ENCODE data around the gene TYROBP. TPM values are rescaled to one million over a fixed set of nuclear protein-coding genes. Genes with fewer than 3 reads are reported as not detected.

TYROBP gene
- total and polyA plus RNA-seq, 2 of the 8 experiments (the other 6 are each of a cell fraction or from before 2014, with no cell fraction given) = 0.18 TPM; not detected in 1

- H3K27me3 ChIP-seq (replicated peaks in 1 of 4; ENCODE audit: control insufficient read depth in 3 of 4, extremely low read depth in 1 of 4, insufficient read depth in 3 of 4, low read length in 3 of 4) = no peaks in the 10 kb centered on the region
- peak overlapping the region; percentile 46; the same call in 1 of the 2 replicates for H2BK12ac ChIP-seq (ENCODE audit: low read depth, low read length)
- ChIA-PET POLR2A (ENCODE audit: partially characterized antibody) (interaction anchor here (0.7 to 2.5 kb wide), 4 partner anchors 29 to 62 kb away, joined by 3 to 6 read pairs (median 4); no protein-coding TSS in a partner anchor), CTCF (ENCODE audit: partially characterized antibody) (interaction anchor here (0.7 to 3.3 kb wide), 11 partner anchors 11 to 111 kb away, joined by 3 to 13 read pairs (median 4); partner anchors contain the start of genes KIRREL2 and SDHAF1)
- no peak overlapping the region; the same call in 1 of the 2 replicates for H2AFZ ChIP-seq (ENCODE audit: low read length)
- 4% methylated on average over 9 of the region's 9 CpGs; no CpG with 5 or more reads in 1 of the 2 experiments for WGBS, 2 experiments (ENCODE audit: extremely low coverage in 1 of 2, insufficient coverage in 1 of 2, insufficient read length in 1 of 2, insufficient replicate concordance in 2 of 2, low coverage in 1 of 2, low lambda C conversion rate in 2 of 2, missing lambda C conversion rate in 1 of 2)
- H3K23me2 ChIP-seq (ENCODE audit: low read depth, low read length) = peaks cover 5% of the 10 kb centered on the region; the same call in 1 of the 2 replicates
- peak overlapping the region; percentile 5 to 63 for H3K4me2 ChIP-seq (ENCODE audit: insufficient read depth in 1 of 2, low read depth in 2 of 2, low read length in 2 of 2)
- H4K5ac ChIP-seq (ENCODE audit: insufficient read length, low read depth, low read length) = peak overlapping the region; percentile 60
- no peak overlapping the region for H2BK15ac ChIP-seq (ENCODE audit: low read length)
- H3K79me1 ChIP-seq (ENCODE audit: low read depth, low read length) = no peaks in the 10 kb centered on the region
- H3K18ac ChIP-seq (ENCODE audit: extremely low read depth, low read length) = peak overlapping the region; percentile 5; the same call in 1 of the 2 replicates
- H3K9me3 ChIP-seq (ENCODE audit: insufficient read depth in 2 of 2, low read depth in 1 of 2, low read length in 1 of 2) = no peaks in the 10 kb centered on the region
- H2BK20ac ChIP-seq (ENCODE audit: low read length) = peak overlapping the region; percentile 63; the same call in 1 of the 2 replicates
- H2BK5ac ChIP-seq (ENCODE audit: low read depth, low read length) = peak overlapping the region; percentile 69; the same call in 1 of the 2 replicates
- FAIRE-seq = peak; percentile 57
- DNase-seq (ENCODE audit: low read depth in 1 of 2, low spot score in 2 of 2) = no peak
- H2AK5ac ChIP-seq (ENCODE audit: low read depth, low read length) = no peak overlapping the region
- H4K8ac ChIP-seq (ENCODE audit: extremely low read depth, insufficient read depth, low read length) = no peak overlapping the region
- no peak overlapping the region for H3K27ac ChIP-seq (ENCODE audit: low read depth, low read length)
- no peak overlapping the region for H3K23ac ChIP-seq (ENCODE audit: insufficient read length)
- peak overlapping the region; percentile 61 for H3K4ac ChIP-seq (replicated peaks; ENCODE audit: insufficient read length, low read depth, low read length)
- H4K20me1 ChIP-seq (replicated peaks in 1 of 2; ENCODE audit: control insufficient read depth in 1 of 2, insufficient read depth in 2 of 2, low read length in 2 of 2) = no peaks in the 10 kb centered on the region
- no peak overlapping the region for H3K56ac ChIP-seq (replicated peaks; ENCODE audit: insufficient read length, low read depth, low read length)
- no peak overlapping the region for H3K14ac ChIP-seq (ENCODE audit: insufficient read length)
- H3K4me3 ChIP-seq (ENCODE audit: extremely low read depth in 1 of 4, insufficient read depth in 2 of 4, low read depth in 3 of 4, low read length in 4 of 4) = peak overlapping the region in 2 of 4 experiments; percentile 15 to 43; a peak in 3 of 8 replicates
- no peak overlapping the region for H3K9ac ChIP-seq (replicated peaks in 1 of 4; ENCODE audit: extremely low read depth in 1 of 4, low read depth in 3 of 4, low read length in 3 of 4)
- no peaks in the 10 kb centered on the region; a peak in 1 of 4 replicates for H3K79me2 ChIP-seq (ENCODE audit: control insufficient read depth in 1 of 2, insufficient read depth in 2 of 2, low read length in 2 of 2)
- H2BK120ac ChIP-seq (replicated peaks; ENCODE audit: low read depth, low read length) = peak overlapping the region; percentile 52
- peaks cover 0 to 13% (median 2%) of the 10 kb centered on the region in 4 experiments; a peak in 4 of 7 replicates for H3K4me1 ChIP-seq (replicated peaks in 1 of 4; ENCODE audit: control insufficient read depth in 3 of 4, insufficient read depth in 4 of 4, low read length in 3 of 4)
- no peaks in the 10 kb centered on the region for H3K36me3 ChIP-seq (ENCODE audit: control insufficient read depth in 2 of 4, insufficient read depth in 4 of 4, low read length in 3 of 4)
- H4K91ac ChIP-seq (replicated peaks; ENCODE audit: insufficient read length, low read length) = peak overlapping the region; percentile 87
- 0 out of 4 replicates have a peak, but pooled peaks of 1 of the 2 experiments have one; percentile 37 for TF ChIP-seq SIN3A (conservative IDR thresholded peaks at IDR 0.05 in 1 of 2, IDR thresholded peaks at IDR 0.05 in 1 of 2; ENCODE audit: low read depth in 1 of 2, low read length in 2 of 2)
- TF ChIP-seq ASH2L (IDR thresholded peaks at IDR 0.05; ENCODE audit: low read length) = peak; percentile 31
- peak; percentile 59 for TF ChIP-seq SAP30 (IDR thresholded peaks at IDR 0.05; ENCODE audit: insufficient read depth, insufficient replicate concordance, low read length)
- TF ChIP-seq YY1 (IDR thresholded peaks at IDR 0.05; ENCODE audit: low read depth, low read length) = 0 out of 2 replicates have a peak, but pooled peaks have one; percentile 2
- TF ChIP-seq GABPA (IDR thresholded peaks at IDR 0.05; ENCODE audit: borderline replicate concordance, insufficient read depth, low read length) = no peak
- no peak for TF ChIP-seq ATF2 (IDR thresholded peaks at IDR 0.05; ENCODE audit: low read length)
- peak in 1 of 2 experiments; percentile 48; a peak in 1 of 4 replicates for TF ChIP-seq HDAC2 (IDR thresholded peaks at IDR 0.05; ENCODE audit: borderline replicate concordance in 1 of 2, low read depth in 2 of 2, low read length in 2 of 2)
- TF ChIP-seq E2F6 (IDR thresholded peaks at IDR 0.05) = no peak
Measured at GRCh38 chr19:35931874-35932202, 23.7 kb upstream of the TYROBP start.

Data from H1 (cell line).